ENCODE measurements around the gene CHID1.

- no peak for TF ChIP-seq CTCF (IDR thresholded peaks at IDR 0.05)
- no peak for TF ChIP-seq POLR2A (IDR thresholded peaks at IDR 0.05)
Observed at GRCh38 chr11:893008-893654, 17.5 kb downstream of the CHID1 start.

All from breast epithelium (tissue), 3 donors.